K562 (cell line): Measurements from ENCODE around the gene CYSRT1.

ENCODE experiments used
- CREM ChIP-seq: IDR thresholded peaks from 2 replicates; pipeline ENCODE4 v1.6.1; 2014; ENCODE audit warnings: antibody characterized with exemption, low read depth
- MAFG ChIP-seq: fragments of 450-650 bp; conservative IDR thresholded peaks from 2 replicates; pipeline ENCODE4 v1.6.1; 2016; ENCODE audit warnings: missing genetic modification characterization, missing compliant biosample characterization
- NFE2L1 ChIP-seq: fragments of 450-650 bp; IDR thresholded peaks from 2 replicates; pipeline ENCODE4 v1.6.1; 2016; ENCODE audit warnings: missing genetic modification characterization, low read depth, mild to moderate bottlenecking, missing compliant biosample characterization, moderate library complexity, borderline replicate concordance
- SIN3A ChIP-seq, 2 experiments: fragments of 150-350 bp in 1 of 2; IDR thresholded peaks; 2 replicates each; pipeline ENCODE4 v1.6.1; 2011 to 2016; ENCODE audit warnings: borderline replicate concordance in 2 of 2, low read depth in 2 of 2, low read length in 2 of 2, mild to moderate bottlenecking in 2 of 2, moderate library complexity in 2 of 2; ENCODE audit not compliant: control insufficient read depth in 1 of 2
- ZNF232 ChIP-seq: sonication (generic); formaldehyde crosslinking; IDR thresholded peaks from 2 replicates; pipeline ENCODE4 v1.8.0; 2022; ENCODE audit warnings: mild to moderate bottlenecking, missing genetic modification reagents
- TF ChIP-seq, protein P1 (sequence below), 2 experiments: fragments of 450-650 bp; formaldehyde crosslinking in 1 of 2; IDR thresholded peaks; 2 replicates each; pipeline versions ENCODE4 v1.4.0 to v1.6.1; 2014 to 2020; ENCODE audit warnings: mild to moderate bottlenecking in 2 of 2, borderline replicate concordance in 1 of 2, low read depth in 1 of 2
- TF ChIP-seq, protein P2 (sequence below): fragments of 250-450 bp; sonication (Bioruptor Pico); IDR thresholded peaks from 2 replicates; pipeline ENCODE4 v1.4.0; 2020
- TF ChIP-seq, protein P3 (sequence below): fragments of 450-650 bp; IDR thresholded peaks from 2 replicates; pipeline ENCODE4 v1.6.1; 2016; ENCODE audit warnings: low read depth

DNA sequence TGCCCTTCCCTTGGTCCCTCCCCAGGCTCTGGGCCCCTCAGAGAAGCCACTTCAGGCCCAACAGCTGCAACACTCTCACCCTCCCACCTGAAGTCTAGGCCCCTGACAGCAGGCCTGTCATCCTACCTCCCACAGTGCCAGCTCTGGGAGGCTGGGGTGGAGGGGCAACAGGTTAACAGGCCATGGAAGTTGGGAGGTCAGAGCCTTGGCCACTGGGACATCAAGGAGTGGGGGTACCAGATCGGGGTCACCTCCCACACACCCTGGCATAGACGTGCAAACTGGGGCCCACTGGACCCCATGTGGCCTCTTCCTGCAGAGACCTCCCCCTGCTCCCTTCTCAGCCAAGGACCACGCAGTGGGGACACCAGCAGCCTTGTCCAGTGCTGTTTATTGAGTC lies 33.7 kb upstream of the CYSRT1 start:
- TF ChIP-seq SIN3A (IDR thresholded peaks at IDR 0.05; ENCODE audit: borderline replicate concordance in 2 of 2, control insufficient read depth in 1 of 2, low read depth in 2 of 2, low read length in 2 of 2) (no peak), CREM (no peak), MAFG (tag) (no peak), NFE2L1 (tag) (no peak), ZNF232 (no peak)
- TF ChIP-seq, protein P1, sequence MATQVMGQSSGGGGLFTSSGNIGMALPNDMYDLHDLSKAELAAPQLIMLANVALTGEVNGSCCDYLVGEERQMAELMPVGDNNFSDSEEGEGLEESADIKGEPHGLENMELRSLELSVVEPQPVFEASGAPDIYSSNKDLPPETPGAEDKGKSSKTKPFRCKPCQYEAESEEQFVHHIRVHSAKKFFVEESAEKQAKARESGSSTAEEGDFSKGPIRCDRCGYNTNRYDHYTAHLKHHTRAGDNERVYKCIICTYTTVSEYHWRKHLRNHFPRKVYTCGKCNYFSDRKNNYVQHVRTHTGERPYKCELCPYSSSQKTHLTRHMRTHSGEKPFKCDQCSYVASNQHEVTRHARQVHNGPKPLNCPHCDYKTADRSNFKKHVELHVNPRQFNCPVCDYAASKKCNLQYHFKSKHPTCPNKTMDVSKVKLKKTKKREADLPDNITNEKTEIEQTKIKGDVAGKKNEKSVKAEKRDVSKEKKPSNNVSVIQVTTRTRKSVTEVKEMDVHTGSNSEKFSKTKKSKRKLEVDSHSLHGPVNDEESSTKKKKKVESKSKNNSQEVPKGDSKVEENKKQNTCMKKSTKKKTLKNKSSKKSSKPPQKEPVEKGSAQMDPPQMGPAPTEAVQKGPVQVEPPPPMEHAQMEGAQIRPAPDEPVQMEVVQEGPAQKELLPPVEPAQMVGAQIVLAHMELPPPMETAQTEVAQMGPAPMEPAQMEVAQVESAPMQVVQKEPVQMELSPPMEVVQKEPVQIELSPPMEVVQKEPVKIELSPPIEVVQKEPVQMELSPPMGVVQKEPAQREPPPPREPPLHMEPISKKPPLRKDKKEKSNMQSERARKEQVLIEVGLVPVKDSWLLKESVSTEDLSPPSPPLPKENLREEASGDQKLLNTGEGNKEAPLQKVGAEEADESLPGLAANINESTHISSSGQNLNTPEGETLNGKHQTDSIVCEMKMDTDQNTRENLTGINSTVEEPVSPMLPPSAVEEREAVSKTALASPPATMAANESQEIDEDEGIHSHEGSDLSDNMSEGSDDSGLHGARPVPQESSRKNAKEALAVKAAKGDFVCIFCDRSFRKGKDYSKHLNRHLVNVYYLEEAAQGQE (IDR thresholded peaks at IDR 0.05; ENCODE audit: borderline replicate concordance), result no peak
- TF ChIP-seq, protein P1 (CRISPR knock-in tag; IDR thresholded peaks at IDR 0.05; ENCODE audit: low read depth), result no peak
- TF ChIP-seq, protein P2, sequence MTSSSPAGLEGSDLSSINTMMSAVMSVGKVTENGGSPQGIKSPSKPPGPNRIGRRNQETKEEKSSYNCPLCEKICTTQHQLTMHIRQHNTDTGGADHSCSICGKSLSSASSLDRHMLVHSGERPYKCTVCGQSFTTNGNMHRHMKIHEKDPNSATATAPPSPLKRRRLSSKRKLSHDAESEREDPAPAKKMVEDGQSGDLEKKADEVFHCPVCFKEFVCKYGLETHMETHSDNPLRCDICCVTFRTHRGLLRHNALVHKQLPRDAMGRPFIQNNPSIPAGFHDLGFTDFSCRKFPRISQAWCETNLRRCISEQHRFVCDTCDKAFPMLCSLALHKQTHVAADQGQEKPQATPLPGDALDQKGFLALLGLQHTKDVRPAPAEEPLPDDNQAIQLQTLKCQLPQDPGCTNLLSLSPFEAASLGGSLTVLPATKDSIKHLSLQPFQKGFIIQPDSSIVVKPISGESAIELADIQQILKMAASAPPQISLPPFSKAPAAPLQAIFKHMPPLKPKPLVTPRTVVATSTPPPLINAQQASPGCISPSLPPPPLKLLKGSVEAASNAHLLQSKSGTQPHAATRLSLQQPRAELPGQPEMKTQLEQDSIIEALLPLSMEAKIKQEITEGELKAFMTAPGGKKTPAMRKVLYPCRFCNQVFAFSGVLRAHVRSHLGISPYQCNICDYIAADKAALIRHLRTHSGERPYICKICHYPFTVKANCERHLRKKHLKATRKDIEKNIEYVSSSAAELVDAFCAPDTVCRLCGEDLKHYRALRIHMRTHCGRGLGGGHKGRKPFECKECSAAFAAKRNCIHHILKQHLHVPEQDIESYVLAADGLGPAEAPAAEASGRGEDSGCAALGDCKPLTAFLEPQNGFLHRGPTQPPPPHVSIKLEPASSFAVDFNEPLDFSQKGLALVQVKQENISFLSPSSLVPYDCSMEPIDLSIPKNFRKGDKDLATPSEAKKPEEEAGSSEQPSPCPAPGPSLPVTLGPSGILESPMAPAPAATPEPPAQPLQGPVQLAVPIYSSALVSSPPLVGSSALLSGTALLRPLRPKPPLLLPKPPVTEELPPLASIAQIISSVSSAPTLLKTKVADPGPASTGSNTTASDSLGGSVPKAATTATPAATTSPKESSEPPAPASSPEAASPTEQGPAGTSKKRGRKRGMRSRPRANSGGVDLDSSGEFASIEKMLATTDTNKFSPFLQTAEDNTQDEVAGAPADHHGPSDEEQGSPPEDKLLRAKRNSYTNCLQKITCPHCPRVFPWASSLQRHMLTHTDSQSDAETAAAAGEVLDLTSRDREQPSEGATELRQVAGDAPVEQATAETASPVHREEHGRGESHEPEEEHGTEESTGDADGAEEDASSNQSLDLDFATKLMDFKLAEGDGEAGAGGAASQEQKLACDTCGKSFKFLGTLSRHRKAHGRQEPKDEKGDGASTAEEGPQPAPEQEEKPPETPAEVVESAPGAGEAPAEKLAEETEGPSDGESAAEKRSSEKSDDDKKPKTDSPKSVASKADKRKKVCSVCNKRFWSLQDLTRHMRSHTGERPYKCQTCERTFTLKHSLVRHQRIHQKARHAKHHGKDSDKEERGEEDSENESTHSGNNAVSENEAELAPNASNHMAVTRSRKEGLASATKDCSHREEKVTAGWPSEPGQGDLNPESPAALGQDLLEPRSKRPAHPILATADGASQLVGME (CRISPR knock-in tag), result no peak
- TF ChIP-seq, protein P3, sequence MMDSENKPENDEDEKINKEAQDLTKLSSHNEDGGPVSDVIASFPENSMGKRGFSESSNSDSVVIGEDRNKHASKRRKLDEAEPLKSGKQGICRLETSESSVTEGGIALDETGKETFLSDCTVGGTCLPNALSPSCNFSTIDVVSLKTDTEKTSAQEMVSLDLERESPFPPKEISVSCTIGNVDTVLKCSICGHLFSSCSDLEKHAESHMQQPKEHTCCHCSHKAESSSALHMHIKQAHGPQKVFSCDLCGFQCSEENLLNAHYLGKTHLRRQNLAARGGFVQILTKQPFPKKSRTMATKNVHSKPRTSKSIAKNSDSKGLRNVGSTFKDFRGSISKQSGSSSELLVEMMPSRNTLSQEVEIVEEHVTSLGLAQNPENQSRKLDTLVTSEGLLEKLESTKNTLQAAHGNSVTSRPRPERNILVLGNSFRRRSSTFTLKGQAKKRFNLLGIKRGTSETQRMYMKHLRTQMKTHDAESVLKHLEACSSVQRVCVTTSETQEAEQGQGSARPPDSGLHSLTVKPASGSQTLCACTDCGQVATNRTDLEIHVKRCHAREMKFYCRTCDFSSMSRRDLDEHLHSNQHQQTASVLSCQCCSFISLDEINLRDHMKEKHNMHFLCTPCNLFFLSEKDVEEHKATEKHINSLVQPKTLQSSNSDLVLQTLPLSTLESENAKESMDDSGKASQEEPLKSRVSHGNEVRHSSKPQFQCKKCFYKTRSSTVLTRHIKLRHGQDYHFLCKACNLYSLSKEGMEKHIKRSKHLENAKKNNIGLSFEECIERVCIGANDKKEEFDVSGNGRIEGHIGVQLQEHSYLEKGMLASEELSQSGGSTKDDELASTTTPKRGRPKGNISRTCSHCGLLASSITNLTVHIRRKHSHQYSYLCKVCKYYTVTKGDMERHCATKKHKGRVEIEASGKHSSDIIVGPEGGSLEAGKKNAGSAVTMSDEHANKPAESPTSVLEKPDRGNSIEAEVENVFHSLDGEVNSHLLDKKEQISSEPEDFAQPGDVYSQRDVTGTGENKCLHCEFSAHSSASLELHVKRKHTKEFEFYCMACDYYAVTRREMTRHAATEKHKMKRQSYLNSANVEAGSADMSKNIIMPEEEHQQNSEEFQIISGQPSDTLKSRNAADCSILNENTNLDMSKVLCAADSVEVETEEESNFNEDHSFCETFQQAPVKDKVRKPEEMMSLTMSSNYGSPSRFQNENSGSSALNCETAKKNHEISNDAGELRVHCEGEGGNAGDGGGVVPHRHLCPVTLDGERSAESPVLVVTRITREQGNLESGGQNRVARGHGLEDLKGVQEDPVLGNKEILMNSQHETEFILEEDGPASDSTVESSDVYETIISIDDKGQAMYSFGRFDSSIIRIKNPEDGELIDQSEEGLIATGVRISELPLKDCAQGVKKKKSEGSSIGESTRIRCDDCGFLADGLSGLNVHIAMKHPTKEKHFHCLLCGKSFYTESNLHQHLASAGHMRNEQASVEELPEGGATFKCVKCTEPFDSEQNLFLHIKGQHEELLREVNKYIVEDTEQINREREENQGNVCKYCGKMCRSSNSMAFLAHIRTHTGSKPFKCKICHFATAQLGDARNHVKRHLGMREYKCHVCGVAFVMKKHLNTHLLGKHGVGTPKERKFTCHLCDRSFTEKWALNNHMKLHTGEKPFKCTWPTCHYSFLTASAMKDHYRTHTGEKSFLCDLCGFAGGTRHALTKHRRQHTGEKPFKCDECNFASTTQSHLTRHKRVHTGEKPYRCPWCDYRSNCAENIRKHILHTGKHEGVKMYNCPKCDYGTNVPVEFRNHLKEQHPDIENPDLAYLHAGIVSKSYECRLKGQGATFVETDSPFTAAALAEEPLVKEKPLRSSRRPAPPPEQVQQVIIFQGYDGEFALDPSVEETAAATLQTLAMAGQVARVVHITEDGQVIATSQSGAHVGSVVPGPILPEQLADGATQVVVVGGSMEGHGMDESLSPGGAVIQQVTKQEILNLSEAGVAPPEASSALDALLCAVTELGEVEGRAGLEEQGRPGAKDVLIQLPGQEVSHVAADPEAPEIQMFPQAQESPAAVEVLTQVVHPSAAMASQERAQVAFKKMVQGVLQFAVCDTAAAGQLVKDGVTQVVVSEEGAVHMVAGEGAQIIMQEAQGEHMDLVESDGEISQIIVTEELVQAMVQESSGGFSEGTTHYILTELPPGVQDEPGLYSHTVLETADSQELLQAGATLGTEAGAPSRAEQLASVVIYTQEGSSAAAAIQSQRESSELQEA, result no peak
